Activated CD8-positive, alpha-beta T cell treated with anti-CD3 and anti-CD28 coated beads for 36 hours (primary cell): Measurements from ENCODE around the gene GRID2. TPM values are rescaled to one million over a fixed set of nuclear protein-coding genes. Genes with fewer than 3 reads are reported as not detected.

Experiments
- ATAC-seq: fragments of 200-7000 bp; cut with Tn5 transposase; one replicate; pipeline ENCODE4 v1.10.0; 2021; ENCODE audit warnings: mild to moderate bottlenecking, moderate library complexity
- CTCF ChIA-PET: fragments of 350-600 bp; sonication (Branson Sonifier 250); formaldehyde crosslinking; loops from one replicate; lab custom pipeline; 2021; ENCODE audit warnings: antibody characterized with exemption; lab: Charles Lee
- POLR2A ChIA-PET: fragments of 350-600 bp; sonication (Branson Sonifier 250); formaldehyde crosslinking; loops from one replicate; lab custom pipeline; 2021; ENCODE audit warnings: antibody characterized with exemption; lab: Charles Lee
- DNase-seq: peaks from one replicate; pipeline ENCODE4 v3.0.0-alpha.2; 2020
- H3K27ac Mint-ChIP-seq: one replicate; pipeline ENCODE4 v1.8.0; 2021; ENCODE audit warnings: mild to moderate bottlenecking, mixed read lengths
- H3K27me3 Mint-ChIP-seq: one replicate; pipeline ENCODE4 v1.8.0; 2021; ENCODE audit warnings: mixed read lengths
- H3K36me3 Mint-ChIP-seq: one replicate; pipeline ENCODE4 v1.8.0; 2021; ENCODE audit warnings: low read depth, mixed read lengths
- H3K4me1 Mint-ChIP-seq: one replicate; pipeline ENCODE4 v1.8.0; 2021; ENCODE audit warnings: low read depth, mixed read lengths
- H3K4me3 Mint-ChIP-seq: one replicate; pipeline ENCODE4 v1.8.0; 2021; ENCODE audit warnings: mild to moderate bottlenecking, moderate library complexity, mixed read lengths
- H3K9me3 Mint-ChIP-seq: one replicate; pipeline ENCODE4 v1.8.0; 2021; ENCODE audit warnings: mixed read lengths
- CTCF ChIP-seq: fragments of 200-600 bp; IDR thresholded peaks from one replicate; pipeline ENCODE4 v1.8.0; 2022; ENCODE audit warnings: antibody characterized with exemption, mild to moderate bottlenecking
- intact Hi-C: fragments of 100-400 bp; cut with micrococcal nuclease; formaldehyde crosslinking; loops from one replicate; pipeline ENCODE4 v1.10.0; 2022
- total RNA-seq, 2 experiments: library from RNA; stranded (reverse); gene quantifications; one replicate each; pipeline ENCODE4 v1.2.3, GENCODE V29; 2021

The GRID2 gene
- total RNA-seq, 2 experiments from 2014 or later = not detected

- H3K27ac Mint-ChIP-seq = no peak overlapping the region
- DNase-seq (no peak), ATAC-seq (no peak)
- no peaks in the 10 kb centered on the region for H3K36me3 Mint-ChIP-seq
- no peaks in the 10 kb centered on the region for H3K27me3 Mint-ChIP-seq
- H3K4me1 Mint-ChIP-seq = no peaks in the 10 kb centered on the region
- TF ChIP-seq CTCF = no peak
- ChIA-PET CTCF (no interaction called here), POLR2A (no interaction called here)
- peaks cover 12% of the 10 kb centered on the region for H3K9me3 Mint-ChIP-seq
- intact Hi-C loops = no loop called here
- no peak overlapping the region for H3K4me3 Mint-ChIP-seq
Observed at GRCh38 chr4:92615049-92615448, 311.3 kb downstream of the GRID2 start.

GRCh38 chr4:92618968-92619367 is 315.2 kb downstream of the GRID2 start:
- no peaks in the 10 kb centered on the region for H3K4me1 Mint-ChIP-seq
- H3K27ac Mint-ChIP-seq = no peak overlapping the region
- intact Hi-C loops = no loop called here
- ATAC-seq (no peak), DNase-seq (no peak)
- H3K36me3 Mint-ChIP-seq = no peaks in the 10 kb centered on the region
- H3K9me3 Mint-ChIP-seq = peaks cover 7% of the 10 kb centered on the region
- POLR2A ChIA-PET = no interaction called here
- no peaks in the 10 kb centered on the region for H3K27me3 Mint-ChIP-seq
- no peak overlapping the region for H3K4me3 Mint-ChIP-seq
- CTCF ChIA-PET = no interaction called here
- TF ChIP-seq CTCF = no peak

GRCh38 chr4:92629302-92629701 is 325.5 kb downstream of the GRID2 start:
- Mint-ChIP-seq H3K27ac (no peak overlapping the region), H3K27me3 (no peaks in the 10 kb centered on the region), H3K9me3 (peaks cover 8% of the 10 kb centered on the region), H3K4me1 (no peaks in the 10 kb centered on the region), H3K4me3 (no peak overlapping the region), H3K36me3 (no peaks in the 10 kb centered on the region)
- no peak for ATAC-seq
- intact Hi-C loops = no loop called here
- POLR2A ChIA-PET = no interaction called here
- DNase-seq = no peak
- CTCF ChIA-PET = no interaction called here
- TF ChIP-seq CTCF = no peak

GRCh38 chr4:92634882-92635281 is 331.1 kb downstream of the GRID2 start:
- TF ChIP-seq CTCF = no peak
- H3K27me3 Mint-ChIP-seq = no peaks in the 10 kb centered on the region
- peaks cover 5% of the 10 kb centered on the region for H3K9me3 Mint-ChIP-seq
- H3K4me1 Mint-ChIP-seq = no peaks in the 10 kb centered on the region
- intact Hi-C loops = no loop called here
- H3K4me3 Mint-ChIP-seq = no peak overlapping the region
- H3K27ac Mint-ChIP-seq = no peak overlapping the region
- POLR2A ChIA-PET = no interaction called here
- ATAC-seq = no peak
- no peak for DNase-seq
- no peaks in the 10 kb centered on the region for H3K36me3 Mint-ChIP-seq
- CTCF ChIA-PET = no interaction called here

GRCh38 chr4:92636038-92636806 is 332.5 kb downstream of the GRID2 start:
- TF ChIP-seq CTCF = no peak
- CTCF ChIA-PET = no interaction called here
- no peak overlapping the region for H3K27ac Mint-ChIP-seq
- H3K36me3 Mint-ChIP-seq = no peaks in the 10 kb centered on the region
- intact Hi-C loops = no loop called here
- peaks cover 4% of the 10 kb centered on the region for H3K9me3 Mint-ChIP-seq
- H3K4me1 Mint-ChIP-seq = no peaks in the 10 kb centered on the region
- no peak for DNase-seq
- POLR2A ChIA-PET = no interaction called here
- no peaks in the 10 kb centered on the region for H3K27me3 Mint-ChIP-seq
- H3K4me3 Mint-ChIP-seq = no peak overlapping the region
- no peak for ATAC-seq
